ENCODE results near the gene PHTF2.

PHTF2 gene

DNA sequence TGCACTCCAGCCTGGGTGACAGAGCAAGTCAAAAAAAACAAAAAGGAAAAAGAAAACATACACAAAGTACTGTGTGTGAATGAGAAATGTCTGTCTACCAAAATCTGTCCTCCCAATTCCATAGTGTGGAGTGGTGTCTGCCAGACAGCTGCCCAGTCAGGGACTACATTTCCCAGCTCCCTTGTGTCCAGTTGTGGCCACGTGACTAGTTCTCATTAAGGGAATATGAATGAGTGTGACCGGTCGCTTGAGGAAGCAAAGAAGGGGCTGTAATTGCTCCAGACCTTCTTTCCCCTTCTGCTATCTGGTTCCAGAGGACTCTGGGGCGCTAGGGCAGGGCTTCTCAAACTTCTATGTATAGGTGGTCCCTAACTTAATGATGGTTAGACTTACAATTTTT, 204.1 kb downstream of the PHTF2 start:
- no peak for DNase-seq

GRCh38 chr7:78006063-78006755, 207.6 kb downstream of the PHTF2 start:
- no peak for DNase-seq
